Sigmoid colon (tissue), 4 donors: ENCODE results near the gene NR1I3.

ENCODE experiments used
- CTCF ChIP-seq, 4 experiments: fragments of 450-650 bp in 3 of 4; fragments of 200-600 bp in 1 of 4; IDR thresholded peaks; one replicate each; pipeline ENCODE4 v1.5.1; 2016 to 2019; ENCODE audit warnings: antibody characterized with exemption in 4 of 4, mild to moderate bottlenecking in 3 of 4, moderate library complexity in 2 of 4
- EP300 ChIP-seq, 4 donors: sonication (generic); formaldehyde crosslinking; IDR thresholded peaks; one replicate each; pipeline ENCODE4 v1.6.1; 2017; ENCODE audit warnings: antibody characterized with exemption in 4 of 4
- POLR2A ChIP-seq, 2 donors: fragments of 450-650 bp; IDR thresholded peaks; one replicate each; pipeline ENCODE4 v1.6.1; 2016; ENCODE audit warnings: antibody characterized with exemption in 2 of 2, mild to moderate bottlenecking in 2 of 2, moderate library complexity in 2 of 2

- TF ChIP-seq CTCF (IDR thresholded peaks at IDR 0.05) (no peak), POLR2A (IDR thresholded peaks at IDR 0.05) (no peak), EP300 (IDR thresholded peaks at IDR 0.05) (no peak)
These were observed 23.5 kb upstream of the NR1I3 start for GRCh38 chr1:161261261-161262235.
